AG09319 (cell line): ENCODE measurements around the gene PPP4R2.

Experiments
- DNase-seq: peaks from one replicate; pipeline ENCODE4 v3.0.0-alpha.2; 2010; ENCODE audit warnings: low read depth; ENCODE audit errors: extremely low read depth
- TF ChIP-seq, protein P1 (sequence below): IDR thresholded peaks from 2 replicates; pipeline ENCODE4 v1.5.1; 2011; ENCODE audit warnings: low read depth, mild to moderate bottlenecking, inconsistent platforms, low read length, moderate library complexity

PPP4R2 gene, protein sequence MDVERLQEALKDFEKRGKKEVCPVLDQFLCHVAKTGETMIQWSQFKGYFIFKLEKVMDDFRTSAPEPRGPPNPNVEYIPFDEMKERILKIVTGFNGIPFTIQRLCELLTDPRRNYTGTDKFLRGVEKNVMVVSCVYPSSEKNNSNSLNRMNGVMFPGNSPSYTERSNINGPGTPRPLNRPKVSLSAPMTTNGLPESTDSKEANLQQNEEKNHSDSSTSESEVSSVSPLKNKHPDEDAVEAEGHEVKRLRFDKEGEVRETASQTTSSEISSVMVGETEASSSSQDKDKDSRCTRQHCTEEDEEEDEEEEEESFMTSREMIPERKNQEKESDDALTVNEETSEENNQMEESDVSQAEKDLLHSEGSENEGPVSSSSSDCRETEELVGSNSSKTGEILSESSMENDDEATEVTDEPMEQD

DNA sequence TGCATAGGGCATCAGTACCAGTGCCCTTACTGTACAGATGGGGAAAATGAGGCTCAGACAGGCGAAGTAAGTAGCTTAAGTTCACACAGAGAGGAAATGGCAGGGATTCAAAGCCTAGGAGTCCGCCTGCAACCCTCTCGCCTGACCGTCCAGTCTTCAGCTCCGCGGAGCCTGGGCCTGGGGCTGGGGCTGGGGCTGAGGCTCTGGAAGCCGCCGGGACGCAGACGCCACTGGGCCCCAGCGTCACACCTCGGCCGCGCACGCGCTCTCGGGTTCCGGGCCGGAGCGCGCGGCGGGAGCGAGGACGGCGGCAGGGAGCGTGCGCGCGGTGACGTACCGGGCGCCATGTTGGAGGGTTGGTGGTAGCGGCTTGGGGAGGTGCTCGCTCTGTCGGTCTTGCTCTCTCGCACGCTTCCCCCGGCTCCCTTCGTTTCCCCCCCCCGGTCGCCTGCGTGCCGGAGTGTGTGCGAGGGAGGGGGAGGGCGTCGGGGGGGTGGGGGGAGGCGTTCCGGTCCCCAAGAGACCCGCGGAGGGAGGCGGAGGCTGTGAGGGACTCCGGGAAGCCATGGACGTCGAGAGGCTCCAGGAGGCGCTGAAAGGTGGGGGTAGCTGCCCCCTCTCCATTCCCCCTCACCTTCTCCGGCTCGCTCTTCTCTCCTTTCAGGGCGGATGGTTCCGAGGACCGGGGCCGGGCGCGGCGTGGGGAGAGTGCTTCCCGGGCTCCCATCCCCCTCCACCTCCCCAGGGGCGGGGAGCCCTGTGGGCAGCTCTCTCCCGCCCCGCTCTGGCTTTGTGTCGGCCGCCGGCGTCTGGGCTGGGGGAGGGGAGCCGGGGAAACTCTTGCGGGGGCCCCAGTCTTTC, at the start of gene PPP4R2:
Gene PPP4R2, plus strand, starts transcription at position 339 of the 861 bp plus-strand sequence. Its CDS starts 227 bp downstream, at position 566.
- peak; percentile 69 for DNase-seq
- TF ChIP-seq, protein P1, sequence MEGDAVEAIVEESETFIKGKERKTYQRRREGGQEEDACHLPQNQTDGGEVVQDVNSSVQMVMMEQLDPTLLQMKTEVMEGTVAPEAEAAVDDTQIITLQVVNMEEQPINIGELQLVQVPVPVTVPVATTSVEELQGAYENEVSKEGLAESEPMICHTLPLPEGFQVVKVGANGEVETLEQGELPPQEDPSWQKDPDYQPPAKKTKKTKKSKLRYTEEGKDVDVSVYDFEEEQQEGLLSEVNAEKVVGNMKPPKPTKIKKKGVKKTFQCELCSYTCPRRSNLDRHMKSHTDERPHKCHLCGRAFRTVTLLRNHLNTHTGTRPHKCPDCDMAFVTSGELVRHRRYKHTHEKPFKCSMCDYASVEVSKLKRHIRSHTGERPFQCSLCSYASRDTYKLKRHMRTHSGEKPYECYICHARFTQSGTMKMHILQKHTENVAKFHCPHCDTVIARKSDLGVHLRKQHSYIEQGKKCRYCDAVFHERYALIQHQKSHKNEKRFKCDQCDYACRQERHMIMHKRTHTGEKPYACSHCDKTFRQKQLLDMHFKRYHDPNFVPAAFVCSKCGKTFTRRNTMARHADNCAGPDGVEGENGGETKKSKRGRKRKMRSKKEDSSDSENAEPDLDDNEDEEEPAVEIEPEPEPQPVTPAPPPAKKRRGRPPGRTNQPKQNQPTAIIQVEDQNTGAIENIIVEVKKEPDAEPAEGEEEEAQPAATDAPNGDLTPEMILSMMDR: no peak; the same call in none of the 2 replicates

DNA sequence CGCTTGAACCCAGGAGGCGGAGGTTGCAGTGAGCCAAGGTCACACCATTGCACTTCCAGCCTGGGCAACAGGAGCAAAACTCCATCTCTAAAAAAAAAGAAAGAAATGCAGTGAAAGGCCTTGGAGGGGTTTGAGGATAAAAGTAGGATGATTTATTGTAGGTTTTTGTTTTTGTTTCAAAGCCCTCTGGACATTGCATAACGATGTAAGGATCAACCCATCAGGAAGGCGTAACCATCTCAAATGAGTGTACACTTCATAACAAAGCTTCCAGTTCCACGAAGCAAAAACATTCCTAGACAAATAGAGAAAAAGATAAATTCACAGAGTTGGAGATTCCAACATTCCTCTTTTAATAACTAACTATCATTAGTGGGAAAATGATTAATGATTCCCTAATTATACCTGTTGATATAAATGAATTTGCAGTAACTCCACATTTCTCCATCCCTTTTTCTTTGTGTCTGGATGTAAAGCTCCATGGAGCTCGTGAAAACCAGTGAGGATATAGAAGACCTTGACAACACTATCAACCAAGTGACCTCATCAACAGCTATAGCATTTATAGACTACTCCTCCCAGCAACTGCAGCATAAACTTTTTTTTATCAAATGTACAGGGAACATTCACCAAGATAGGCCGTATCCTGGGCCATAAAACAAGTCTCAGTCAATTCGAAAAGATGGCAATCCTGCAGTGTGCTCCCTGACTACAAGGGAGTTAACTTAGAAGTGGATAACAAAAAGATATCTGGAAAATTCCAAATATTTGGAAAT, 48.7 kb upstream of the PPP4R2 start:
- TF ChIP-seq, protein P1: no peak
- DNase-seq: no peak

DNA sequence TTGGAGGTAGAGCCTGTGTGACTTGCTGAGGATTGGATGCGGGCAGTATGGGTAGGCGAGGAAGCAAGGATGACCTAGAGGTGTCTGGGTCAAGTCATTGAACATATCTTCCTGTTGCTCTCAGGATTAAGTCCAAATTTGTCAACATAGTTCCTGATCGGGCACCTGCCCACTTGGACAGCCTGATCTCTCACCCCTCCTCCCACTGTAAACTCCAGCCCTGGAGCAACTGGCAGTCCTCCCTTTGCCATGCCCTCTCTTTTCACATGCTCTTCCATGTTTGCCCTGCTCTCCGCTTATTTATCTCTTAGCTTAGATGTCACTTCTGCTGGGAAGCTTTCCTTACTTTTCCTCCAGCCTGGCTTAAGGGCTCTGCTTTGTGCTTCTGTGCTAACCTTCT, 47.6 kb upstream of the PPP4R2 start:
- no peak for DNase-seq
- TF ChIP-seq, protein P1: no peak

DNA sequence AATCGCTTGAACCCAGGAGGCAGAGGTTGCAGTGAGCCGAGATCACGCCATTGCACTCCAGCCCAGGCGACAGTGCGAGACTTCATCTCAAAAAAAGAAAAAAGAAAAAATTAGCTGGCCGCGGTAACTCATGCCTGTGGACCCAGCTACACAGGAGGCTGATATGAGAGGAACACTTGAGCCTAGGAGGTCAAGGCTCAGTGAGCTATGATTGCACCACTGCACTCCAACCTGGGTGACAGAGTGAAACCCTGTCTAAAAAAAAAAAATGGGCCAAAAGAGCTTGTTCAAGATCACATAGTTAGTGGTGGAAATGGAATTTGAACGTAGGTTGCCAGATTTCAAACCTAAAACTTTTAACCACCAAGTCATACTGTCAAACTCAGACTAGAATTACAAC, 46.2 kb upstream of the PPP4R2 start:
- DNase-seq: no peak
- TF ChIP-seq, protein P1: no peak

DNA sequence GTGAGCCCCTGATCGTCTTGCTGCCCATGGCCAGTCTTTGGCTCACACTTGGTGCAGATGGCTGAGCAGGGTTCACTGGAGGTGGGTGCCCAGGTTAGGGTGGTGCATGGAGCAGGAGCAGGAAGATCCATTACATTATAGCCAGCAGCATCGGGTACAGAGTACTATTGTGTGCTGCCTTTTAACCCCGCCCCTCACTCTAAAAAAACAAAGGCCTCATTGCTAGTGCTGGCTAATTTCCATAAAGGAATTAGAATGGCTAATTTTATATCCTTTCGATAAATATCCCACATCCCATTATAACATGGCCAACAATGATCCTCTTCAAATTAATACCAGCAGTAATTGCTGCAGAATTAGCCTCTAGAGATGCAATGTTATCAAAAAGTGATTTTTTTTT, 45.8 kb upstream of the PPP4R2 start:
- TF ChIP-seq, protein P1: no peak
- DNase-seq: no peak

DNA sequence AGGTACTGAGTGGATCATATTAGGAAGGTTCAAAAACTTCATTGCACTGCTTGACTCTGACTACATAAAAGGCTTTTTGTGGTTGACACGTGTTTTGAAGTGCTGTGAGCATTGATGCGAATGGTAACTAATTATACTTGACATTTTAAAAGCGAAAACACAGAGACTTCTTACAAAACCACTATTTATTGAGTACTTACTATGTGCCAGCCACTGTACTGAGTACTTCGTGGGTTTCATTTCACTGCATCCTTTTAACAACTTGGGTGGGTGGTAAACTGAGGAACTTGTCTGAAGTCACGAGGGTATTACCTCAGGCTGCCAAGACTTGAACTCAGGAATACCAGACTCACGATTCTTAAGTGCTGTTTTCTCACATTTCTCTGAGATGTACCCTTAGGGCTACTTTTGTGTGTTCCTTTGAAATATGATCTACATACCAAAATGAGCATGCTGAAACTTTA, 45.3 kb upstream of the PPP4R2 start:
- no peak for DNase-seq
- TF ChIP-seq, protein P1: no peak
